ENCODE data around the gene MAN1C1. TPM values are rescaled to one million over a fixed set of nuclear protein-coding genes. Genes with fewer than 3 reads are reported as not detected.
"Not testable (repeated sequence)": the region's sequence is repeated elsewhere in the genome, so short reads cannot be mapped to it uniquely, and the experiment has no call there.

Gene MAN1C1
- total RNA-seq, 1 donor from 2014 or later = 5.0 TPM

GRCh38 chr1:25650289-25650576, 33.6 kb downstream of the MAN1C1 start:
- H3K27ac Mint-ChIP-seq = no peak overlapping the region
- H3K36me3 Mint-ChIP-seq (ENCODE audit: low read depth) = no peaks in the 10 kb centered on the region
- H3K27me3 Mint-ChIP-seq (ENCODE audit: low read depth) = peaks cover 72% of the 10 kb centered on the region
- intact Hi-C loops (cut with micrococcal nuclease) = no loop called here
- H3K4me3 Mint-ChIP-seq (ENCODE audit: low read depth) = no peak overlapping the region
- H3K4me1 Mint-ChIP-seq (ENCODE audit: low read depth) = no peaks in the 10 kb centered on the region
- DNase-seq (ENCODE audit: low spot score) = no peak
- no peaks in the 10 kb centered on the region for H3K9me3 Mint-ChIP-seq

- no peak for DNase-seq (ENCODE audit: low spot score)
- intact Hi-C loops (cut with micrococcal nuclease) = no loop called here
- Mint-ChIP-seq H3K4me1 (ENCODE audit: low read depth) (no peaks in the 10 kb centered on the region), H3K4me3 (ENCODE audit: low read depth) (no peak overlapping the region), H3K27me3 (ENCODE audit: low read depth) (peaks cover 72% of the 10 kb centered on the region), H3K36me3 (ENCODE audit: low read depth) (no peaks in the 10 kb centered on the region), H3K9me3 (no peaks in the 10 kb centered on the region), H3K27ac (no peak overlapping the region)
Measured at GRCh38 chr1:25651036-25651640, 34.5 kb downstream of the MAN1C1 start.

- peaks cover 68% of the 10 kb centered on the region for H3K27me3 Mint-ChIP-seq (ENCODE audit: low read depth)
- H3K4me1 Mint-ChIP-seq (ENCODE audit: low read depth) = no peaks in the 10 kb centered on the region
- no peaks in the 10 kb centered on the region for H3K36me3 Mint-ChIP-seq (ENCODE audit: low read depth)
Measured at GRCh38 chr1:25651824-25652741, 35.5 kb downstream of the MAN1C1 start.

GRCh38 chr1:25653558-25653957, 37.0 kb downstream of the MAN1C1 start:
- peaks cover 60% of the 10 kb centered on the region for H3K27me3 Mint-ChIP-seq (ENCODE audit: low read depth)
- H3K9me3 Mint-ChIP-seq = no peaks in the 10 kb centered on the region
- H3K4me3 Mint-ChIP-seq (ENCODE audit: low read depth) = no peak overlapping the region
- DNase-seq (ENCODE audit: low spot score) = no peak
- no peak overlapping the region for H3K27ac Mint-ChIP-seq
- no peaks in the 10 kb centered on the region for H3K36me3 Mint-ChIP-seq (ENCODE audit: low read depth)
- H3K4me1 Mint-ChIP-seq (ENCODE audit: low read depth) = no peaks in the 10 kb centered on the region
- intact Hi-C loops (cut with micrococcal nuclease) = no loop called here

More at GRCh38 chr1:25651824-25652741, 35.5 kb downstream of the MAN1C1 start:
- H3K9me3 Mint-ChIP-seq = no peaks in the 10 kb centered on the region
- intact Hi-C loops (cut with micrococcal nuclease) = no loop called here
- no peak for DNase-seq (ENCODE audit: low spot score)
- H3K4me3 Mint-ChIP-seq (ENCODE audit: low read depth) = no peak overlapping the region
- H3K27ac Mint-ChIP-seq = no peak overlapping the region

GRCh38 chr1:25654109-25654660, 37.6 kb downstream of the MAN1C1 start:
- no peak for DNase-seq (ENCODE audit: low spot score)
- H3K9me3 Mint-ChIP-seq = no peaks in the 10 kb centered on the region
- no peaks in the 10 kb centered on the region for H3K4me1 Mint-ChIP-seq (ENCODE audit: low read depth)
- H3K27ac Mint-ChIP-seq = no peak overlapping the region
- no peaks in the 10 kb centered on the region for H3K36me3 Mint-ChIP-seq (ENCODE audit: low read depth)
- intact Hi-C loops (cut with micrococcal nuclease) = no loop called here
- peaks cover 58% of the 10 kb centered on the region for H3K27me3 Mint-ChIP-seq (ENCODE audit: low read depth)
- H3K4me3 Mint-ChIP-seq (ENCODE audit: low read depth) = no peak overlapping the region

GRCh38 chr1:25657121-25657882, 40.7 kb downstream of the MAN1C1 start:
- no peak overlapping the region for H3K27ac Mint-ChIP-seq
- peaks cover 56% of the 10 kb centered on the region for H3K27me3 Mint-ChIP-seq (ENCODE audit: low read depth)
- no peaks in the 10 kb centered on the region for H3K4me1 Mint-ChIP-seq (ENCODE audit: low read depth)
- H3K4me3 Mint-ChIP-seq (ENCODE audit: low read depth) = no peak overlapping the region
- intact Hi-C loops (cut with micrococcal nuclease) = no loop called here
- H3K36me3 Mint-ChIP-seq (ENCODE audit: low read depth) = no peaks in the 10 kb centered on the region
- DNase-seq (ENCODE audit: low spot score) = no peak
- no peaks in the 10 kb centered on the region for H3K9me3 Mint-ChIP-seq

GRCh38 chr1:25657883-25658760, 41.5 kb downstream of the MAN1C1 start:
- intact Hi-C loops (cut with micrococcal nuclease) = no loop called here
- no peaks in the 10 kb centered on the region for H3K4me1 Mint-ChIP-seq (ENCODE audit: low read depth)
- DNase-seq (ENCODE audit: low spot score) = no peak
- no peak overlapping the region for H3K4me3 Mint-ChIP-seq (ENCODE audit: low read depth)
- H3K9me3 Mint-ChIP-seq = no peaks in the 10 kb centered on the region
- H3K27ac Mint-ChIP-seq = no peak overlapping the region
- no peaks in the 10 kb centered on the region for H3K36me3 Mint-ChIP-seq (ENCODE audit: low read depth)
- H3K27me3 Mint-ChIP-seq (ENCODE audit: low read depth) = peaks cover 56% of the 10 kb centered on the region

GRCh38 chr1:25658791-25659431, 42.3 kb downstream of the MAN1C1 start:
- no peak overlapping the region for H3K27ac Mint-ChIP-seq

GRCh38 chr1:25661043-25661815, 44.6 kb downstream of the MAN1C1 start:
- DNase-seq (ENCODE audit: low spot score) = no peak
- intact Hi-C loops (cut with micrococcal nuclease) = no loop called here
- Mint-ChIP-seq H3K9me3 (no peaks in the 10 kb centered on the region), H3K36me3 (ENCODE audit: low read depth) (no peaks in the 10 kb centered on the region), H3K27ac (no peak overlapping the region), H3K4me1 (ENCODE audit: low read depth) (no peaks in the 10 kb centered on the region), H3K27me3 (ENCODE audit: low read depth) (peaks cover 60% of the 10 kb centered on the region), H3K4me3 (ENCODE audit: low read depth) (no peak overlapping the region)

More at GRCh38 chr1:25658791-25659431, 42.3 kb downstream of the MAN1C1 start:
- peaks cover 55% of the 10 kb centered on the region for H3K27me3 Mint-ChIP-seq (ENCODE audit: low read depth)
- DNase-seq (ENCODE audit: low spot score) = no peak
- intact Hi-C loops (cut with micrococcal nuclease) = no loop called here
- H3K9me3 Mint-ChIP-seq = no peaks in the 10 kb centered on the region
- no peaks in the 10 kb centered on the region for H3K4me1 Mint-ChIP-seq (ENCODE audit: low read depth)
- no peak overlapping the region for H3K4me3 Mint-ChIP-seq (ENCODE audit: low read depth)
- no peaks in the 10 kb centered on the region for H3K36me3 Mint-ChIP-seq (ENCODE audit: low read depth)

GRCh38 chr1:25662061-25662460, 45.5 kb downstream of the MAN1C1 start:
- Mint-ChIP-seq H3K9me3 (no peaks in the 10 kb centered on the region), H3K4me1 (ENCODE audit: low read depth) (no peaks in the 10 kb centered on the region), H3K36me3 (ENCODE audit: low read depth) (no peaks in the 10 kb centered on the region), H3K4me3 (ENCODE audit: low read depth) (no peak overlapping the region), H3K27ac (no peak overlapping the region), H3K27me3 (ENCODE audit: low read depth) (peaks cover 64% of the 10 kb centered on the region)
- no peak for DNase-seq (ENCODE audit: low spot score)
- intact Hi-C loops (cut with micrococcal nuclease) = no loop called here

- H3K27me3 Mint-ChIP-seq (ENCODE audit: low read depth) = peaks cover 68% of the 10 kb centered on the region
- H3K4me3 Mint-ChIP-seq (ENCODE audit: low read depth); DNase-seq (ENCODE audit: low spot score); H3K36me3 Mint-ChIP-seq (ENCODE audit: low read depth); H3K27ac Mint-ChIP-seq; H3K9me3 Mint-ChIP-seq; H3K4me1 Mint-ChIP-seq (ENCODE audit: low read depth); intact Hi-C loops (cut with micrococcal nuclease): not testable (repeated sequence)
Measured at GRCh38 chr1:25662959-25663358, 46.4 kb downstream of the MAN1C1 start.
